IPS-11a (cell line): ENCODE data around the gene USH1C.

Experiments
- H3K4me3 ChIP-seq: one replicate; pipeline ENCODE4 v1.5.1; 2013; ENCODE audit warnings: low read depth, low read length, control low read depth

The USH1C gene

DNA sequence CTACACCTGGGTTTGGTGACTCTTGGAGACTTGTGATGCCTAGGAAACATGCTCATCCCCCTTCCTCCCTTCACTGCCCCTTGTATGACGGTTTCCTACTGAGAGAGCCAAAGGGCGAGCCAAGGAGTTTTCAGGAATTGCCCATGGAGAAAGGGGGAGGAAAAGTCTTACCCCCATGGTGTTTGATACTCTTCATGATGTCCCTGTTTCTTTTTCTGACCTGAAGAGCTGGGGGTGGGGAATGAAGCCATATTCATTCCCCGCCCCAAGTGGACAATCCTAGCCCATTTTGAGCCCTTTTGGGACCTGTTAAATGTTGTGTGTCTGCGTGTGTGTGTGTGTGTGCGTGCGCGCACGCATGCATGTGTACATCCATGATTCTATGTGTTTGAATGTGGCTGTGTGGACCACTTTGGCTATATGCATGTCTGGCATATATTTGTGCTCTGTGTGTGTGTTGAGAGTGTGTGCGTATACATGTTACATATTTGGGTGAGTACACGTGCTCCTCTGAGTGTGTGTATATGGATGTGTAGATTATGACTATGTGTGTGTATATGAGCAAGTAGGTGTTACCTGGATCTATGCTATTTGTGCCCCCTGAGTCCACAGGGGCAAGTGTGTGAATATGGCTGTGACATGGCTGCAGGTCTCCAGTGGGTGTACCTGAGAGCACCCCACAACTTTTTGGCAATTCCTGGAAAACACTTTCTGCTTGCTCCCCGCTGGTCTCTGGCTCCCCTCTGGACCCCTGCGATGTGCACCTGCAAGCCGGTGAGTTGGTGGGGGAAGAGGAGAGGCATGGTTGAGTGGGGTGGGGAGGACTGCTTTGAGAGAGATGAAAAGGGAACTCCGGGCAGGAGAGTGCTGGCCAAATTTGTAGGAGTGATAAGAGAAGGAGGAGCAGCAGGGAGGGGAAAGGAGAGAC, 27.5 kb upstream of the USH1C start:
- no peak overlapping the region for H3K4me3 ChIP-seq

DNA sequence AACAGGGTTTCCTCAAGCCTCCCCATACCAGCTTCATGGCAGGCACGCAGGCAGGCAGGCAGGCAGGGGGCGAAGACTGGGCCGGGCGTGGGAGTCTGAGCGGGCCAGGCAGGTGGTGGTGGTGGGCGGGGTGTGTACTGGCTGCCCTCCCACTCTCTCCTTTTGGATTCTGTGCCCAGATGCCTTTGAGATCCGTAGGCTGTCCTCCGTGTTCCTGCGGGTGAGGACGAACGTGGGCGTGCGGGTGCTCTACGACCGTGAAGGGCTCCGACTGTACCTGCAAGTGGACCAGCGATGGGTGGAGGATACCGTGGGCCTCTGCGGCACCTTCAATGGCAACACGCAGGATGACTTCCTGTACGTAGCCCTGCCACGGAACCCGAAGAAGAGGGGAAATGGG, 25.8 kb upstream of the USH1C start:
- no peak overlapping the region for H3K4me3 ChIP-seq

DNA sequence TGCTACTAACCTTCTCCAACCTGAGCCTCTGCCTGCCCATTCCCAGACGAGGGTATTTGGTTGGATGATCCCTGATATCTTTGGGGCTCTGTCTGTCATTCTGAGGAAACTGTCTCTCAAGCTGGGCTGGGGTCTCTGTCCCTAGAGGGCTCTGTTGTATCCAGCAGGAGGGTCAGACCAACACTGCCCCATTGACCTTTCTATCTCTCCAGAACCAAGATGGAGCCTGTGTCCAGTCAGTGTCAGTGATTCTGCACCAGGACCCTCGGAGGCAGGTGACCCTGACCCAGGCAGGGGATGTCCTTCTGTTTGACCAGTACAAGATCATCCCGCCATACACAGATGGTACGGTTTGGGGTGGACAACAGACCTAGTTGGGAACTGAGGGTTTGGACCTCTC, 24.7 kb upstream of the USH1C start:
- no peak overlapping the region for H3K4me3 ChIP-seq

DNA sequence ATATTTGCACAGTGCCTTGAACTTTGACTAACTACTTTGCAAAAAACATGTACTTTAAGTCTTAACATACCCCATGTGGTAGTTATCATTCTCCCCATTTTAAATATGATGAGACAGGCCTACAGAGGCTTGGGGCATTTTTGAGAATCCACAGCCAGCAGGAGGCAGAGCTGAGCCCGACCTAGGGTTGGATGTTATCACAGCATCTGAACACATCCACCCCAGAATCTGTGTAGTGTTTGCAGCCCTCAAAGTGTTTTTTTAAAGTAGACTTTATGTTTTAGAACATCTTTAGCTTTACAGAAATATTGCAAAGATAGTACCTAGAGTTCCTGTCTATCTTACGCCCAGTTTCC, 20.4 kb upstream of the USH1C start:
- no peak overlapping the region for H3K4me3 ChIP-seq

DNA sequence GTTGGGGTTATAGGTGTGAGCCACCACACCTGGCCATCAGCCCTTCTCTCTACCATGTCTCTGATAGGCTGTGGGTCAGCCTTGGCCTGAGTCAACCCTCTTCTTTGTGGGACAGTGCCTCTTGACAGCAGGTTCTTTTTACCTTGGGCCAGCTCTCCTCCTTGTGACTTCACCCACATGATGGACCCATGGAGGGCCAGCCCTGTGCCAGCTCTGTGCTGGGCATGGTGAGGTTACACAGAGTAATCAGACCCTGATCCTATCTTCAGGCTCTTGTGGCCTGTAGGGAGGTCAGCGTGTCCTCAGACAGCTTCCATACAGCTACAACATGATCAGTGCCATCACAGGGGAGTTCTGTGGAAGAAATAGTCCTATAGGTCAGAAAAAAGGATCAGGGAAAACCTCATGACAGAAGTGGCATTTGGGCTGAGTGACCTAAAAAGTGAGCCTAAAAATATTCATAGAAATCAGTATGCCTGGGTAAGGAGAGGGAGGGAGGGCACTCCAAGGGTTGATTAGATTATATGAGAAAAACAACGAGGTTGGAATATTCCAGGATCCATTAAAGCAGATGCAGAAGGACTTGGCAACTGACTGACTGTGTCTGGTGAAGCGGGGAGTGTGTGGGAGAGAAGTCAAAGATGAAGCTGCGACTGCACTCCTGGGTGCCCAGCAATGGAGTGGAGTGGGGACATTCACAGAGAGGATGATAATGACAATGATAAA, 19.9 kb upstream of the USH1C start:
- H3K4me3 ChIP-seq = no peak overlapping the region

DNA sequence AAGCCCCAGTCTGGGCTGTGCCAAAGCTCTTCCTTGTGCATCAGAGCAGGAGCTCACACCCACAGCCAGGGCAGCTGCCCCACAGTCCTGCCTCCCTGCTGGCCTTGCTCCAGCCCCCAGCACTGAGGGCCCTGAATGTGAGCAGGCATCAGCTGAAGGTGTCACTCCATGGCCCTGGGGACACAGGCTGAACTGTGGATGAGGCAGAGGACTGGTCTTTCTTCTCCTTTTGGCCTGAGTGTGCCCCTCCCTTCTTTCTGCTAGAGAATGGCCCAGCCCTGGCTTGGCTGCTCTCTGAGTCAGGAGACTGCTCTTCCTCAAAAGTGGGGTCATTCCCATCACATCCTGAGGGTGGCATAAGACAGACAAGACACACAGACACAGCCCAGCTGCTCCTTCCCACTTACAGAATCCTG, 19.0 kb upstream of the USH1C start:
- H3K4me3 ChIP-seq = no peak overlapping the region

DNA sequence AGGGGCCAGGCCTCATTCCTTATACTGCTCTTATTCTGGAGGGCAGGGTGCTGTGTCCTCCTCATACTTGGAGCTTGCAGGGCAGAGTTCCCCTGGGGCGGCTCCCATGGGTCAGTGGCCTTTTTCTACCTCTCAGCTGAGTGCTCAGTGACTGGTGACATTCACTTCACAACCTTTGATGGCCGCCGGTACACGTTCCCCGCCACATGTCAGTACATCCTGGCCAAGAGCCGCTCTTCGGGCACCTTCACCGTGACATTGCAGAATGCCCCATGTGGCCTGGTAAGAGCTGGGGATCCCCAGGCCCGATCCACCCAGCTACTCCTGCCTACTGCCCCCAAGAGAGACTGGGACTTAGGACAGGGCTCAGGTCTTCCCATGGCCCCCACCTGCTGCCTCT, 17.3 kb upstream of the USH1C start:
- no peak overlapping the region for H3K4me3 ChIP-seq

DNA sequence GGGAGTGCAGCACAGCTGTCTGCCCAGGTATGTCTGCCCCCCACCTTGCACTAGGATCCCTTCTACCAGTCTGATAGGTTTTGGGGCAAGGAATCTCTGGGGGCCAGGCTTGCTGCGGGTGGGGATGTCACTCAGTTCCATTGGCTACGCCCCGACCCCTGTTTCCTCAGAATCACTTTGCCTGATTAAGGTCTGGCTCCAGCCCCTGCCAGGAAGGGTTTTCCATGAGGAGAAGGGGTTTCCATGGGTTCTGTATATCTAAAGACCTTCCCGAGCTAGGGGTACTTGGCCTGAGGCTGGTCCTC, 16.8 kb upstream of the USH1C start:
- no peak overlapping the region for H3K4me3 ChIP-seq

DNA sequence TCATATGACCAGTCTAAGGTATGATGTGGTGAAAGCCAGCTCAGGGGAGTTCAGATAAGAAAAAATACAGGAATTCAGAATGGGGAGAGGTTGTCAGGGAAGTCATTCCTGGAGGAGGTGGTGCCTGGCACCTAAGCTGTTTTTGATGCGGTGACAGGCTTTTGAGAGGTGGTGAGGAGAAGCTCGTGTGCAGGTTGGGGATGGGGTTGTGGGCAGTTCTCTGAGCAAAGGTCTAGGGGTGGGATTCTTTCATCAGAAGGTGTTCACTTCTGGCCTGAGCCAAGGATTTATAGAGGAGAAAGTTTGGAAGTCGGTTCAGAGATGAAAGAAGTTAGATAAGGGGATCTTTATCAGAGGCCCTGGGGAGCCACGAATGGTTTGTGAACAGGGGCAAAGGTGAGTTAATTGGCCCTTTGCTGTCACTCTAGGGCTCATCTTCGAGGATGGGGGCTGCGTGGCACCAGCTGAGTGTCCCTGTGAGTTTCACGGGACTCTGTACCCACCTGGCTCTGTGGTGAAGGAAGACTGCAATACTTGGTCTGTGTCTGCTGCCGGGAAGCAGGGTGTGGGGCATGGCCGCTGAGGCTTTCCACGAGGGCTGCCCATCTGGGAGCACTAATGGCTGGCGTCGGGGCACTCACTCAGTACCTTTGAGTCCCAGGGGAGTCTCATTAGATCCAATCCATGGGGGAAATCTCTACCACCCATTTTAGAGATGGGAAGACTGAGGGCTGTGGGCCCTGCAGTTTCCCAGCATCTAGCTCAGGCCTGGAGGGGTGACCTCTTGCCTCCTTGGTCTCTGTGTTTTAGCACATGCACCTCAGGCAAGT, 16.3 kb upstream of the USH1C start:
- H3K4me3 ChIP-seq = no peak overlapping the region

DNA sequence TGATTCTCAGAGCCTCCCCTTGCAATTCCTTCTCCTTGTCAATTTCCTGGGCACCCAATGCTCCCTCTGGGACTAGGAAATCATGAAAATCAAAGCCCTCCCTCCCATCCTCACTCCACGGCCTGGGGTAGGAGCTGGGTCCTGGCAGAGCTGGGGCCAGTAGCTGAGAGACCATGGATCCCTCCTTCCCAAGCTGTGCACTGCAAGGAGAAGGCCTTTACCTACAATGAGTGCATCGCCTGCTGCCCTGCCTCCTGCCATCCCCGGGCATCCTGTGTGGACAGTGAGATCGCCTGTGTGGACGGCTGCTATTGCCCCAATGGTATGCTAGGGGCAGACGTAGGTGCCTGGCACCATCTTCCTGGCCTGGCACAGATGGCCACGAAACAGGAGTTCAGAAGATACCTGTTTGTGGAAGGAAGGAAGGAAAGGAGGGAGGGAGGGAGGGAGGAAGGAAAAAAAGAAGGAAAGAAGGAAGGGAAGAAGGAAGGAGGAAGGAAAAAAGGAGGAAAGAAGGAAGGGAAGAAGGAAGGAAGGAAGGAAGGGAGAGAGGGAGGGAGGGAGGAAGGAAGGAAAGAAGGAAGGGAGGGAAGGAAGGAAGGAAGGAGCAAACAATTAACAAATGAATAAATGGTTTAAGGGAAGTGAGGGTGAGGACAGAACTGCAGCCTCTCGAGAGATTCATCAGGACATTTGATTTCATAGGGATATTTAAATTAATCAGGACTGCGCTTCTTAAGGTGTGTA, 15.3 kb upstream of the USH1C start:
- H3K4me3 ChIP-seq = no peak overlapping the region

DNA sequence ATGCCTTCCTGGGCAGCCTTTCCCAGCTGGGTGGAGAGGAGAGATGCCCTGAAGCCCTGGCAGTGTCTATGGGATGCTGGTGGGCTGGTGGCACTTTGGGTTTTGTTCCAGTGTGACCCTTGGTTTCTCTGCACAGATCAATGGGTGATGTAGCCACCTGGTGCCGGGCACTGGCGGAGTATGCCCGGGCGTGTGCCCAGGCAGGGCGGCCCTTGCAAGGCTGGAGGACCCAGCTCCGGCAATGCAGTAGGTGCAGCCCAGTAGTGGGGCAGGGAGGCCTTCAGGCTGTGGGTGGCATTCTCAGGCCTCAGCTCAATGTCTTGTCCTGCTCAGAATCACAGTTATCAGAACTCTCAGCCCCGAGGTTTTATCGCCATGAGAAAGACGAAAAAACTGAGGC, 14.7 kb upstream of the USH1C start:
- no peak overlapping the region for H3K4me3 ChIP-seq

DNA sequence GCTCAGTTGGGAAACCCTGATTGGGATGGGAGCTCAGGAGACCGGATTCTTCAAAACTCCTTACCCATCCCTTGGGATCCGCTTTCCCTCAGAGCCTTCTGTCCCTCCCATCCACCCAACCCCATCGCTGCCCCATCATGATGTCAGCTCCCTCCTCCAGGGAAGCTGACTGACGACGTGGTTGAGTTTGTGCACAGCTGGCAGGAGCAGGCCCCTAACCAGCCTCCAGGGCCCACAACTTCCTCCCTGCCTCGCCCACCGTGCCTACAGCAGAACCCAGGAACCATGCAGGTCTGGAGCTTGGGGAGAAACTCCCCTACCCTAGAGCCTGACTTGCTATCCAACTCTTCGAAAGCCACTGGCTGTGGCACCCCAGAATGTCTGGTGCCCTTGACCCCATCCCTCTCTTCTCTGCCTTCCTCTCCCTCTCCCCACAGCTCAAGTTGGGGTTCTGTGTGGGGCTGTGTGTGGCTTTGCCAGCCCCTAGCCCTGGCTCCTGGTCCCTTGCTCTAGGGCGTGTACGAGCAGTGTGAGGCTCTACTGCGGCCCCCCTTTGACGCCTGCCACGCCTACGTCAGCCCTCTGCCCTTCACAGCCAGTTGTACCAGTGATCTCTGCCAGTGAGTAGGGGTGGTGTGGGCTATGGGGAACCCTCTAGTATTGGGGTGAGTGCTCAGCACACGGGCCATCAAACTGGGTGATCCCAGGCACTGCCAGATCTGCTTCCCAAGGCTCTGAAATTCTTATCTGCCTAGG, 14.0 kb upstream of the USH1C start:
- no peak overlapping the region for H3K4me3 ChIP-seq

DNA sequence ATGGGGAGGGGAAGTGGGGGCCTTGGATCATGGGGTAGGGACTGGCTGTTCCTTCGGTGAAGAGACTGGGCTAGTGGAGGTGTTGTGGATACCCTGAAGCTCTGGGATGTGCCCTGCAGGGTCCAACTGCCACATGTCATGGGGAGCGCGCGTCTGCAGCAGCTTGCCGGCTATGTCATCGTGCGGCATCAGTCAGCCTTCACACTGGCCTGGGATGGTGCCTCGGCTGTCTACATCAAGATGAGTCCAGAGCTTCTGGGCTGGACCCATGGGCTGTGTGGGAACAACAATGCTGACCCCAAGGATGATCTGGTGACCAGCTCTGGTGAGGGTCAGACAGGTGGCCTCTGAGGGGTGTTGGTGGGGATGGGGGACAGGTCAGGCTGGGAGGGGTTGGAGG, 12.8 kb upstream of the USH1C start:
- no peak overlapping the region for H3K4me3 ChIP-seq

DNA sequence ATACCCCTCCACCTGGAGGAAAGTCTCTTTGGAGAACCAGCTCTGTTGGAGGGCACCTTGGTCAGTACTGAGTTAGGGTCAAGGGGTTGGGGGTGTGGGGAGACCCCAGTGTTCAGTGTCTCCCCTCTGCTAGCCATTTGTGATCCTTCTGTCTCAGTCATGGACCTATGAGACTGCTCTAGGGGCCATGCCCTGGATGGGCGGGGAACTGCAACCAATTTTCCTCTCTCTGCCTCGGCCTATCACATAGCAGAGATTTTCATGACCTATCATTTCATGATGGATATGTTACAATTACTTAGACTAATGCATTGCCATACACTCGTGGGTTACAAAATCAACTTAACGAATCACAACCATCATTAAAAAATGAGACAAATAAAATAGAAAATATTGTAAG, 10.3 kb upstream of the USH1C start:
- H3K4me3 ChIP-seq = no peak overlapping the region

DNA sequence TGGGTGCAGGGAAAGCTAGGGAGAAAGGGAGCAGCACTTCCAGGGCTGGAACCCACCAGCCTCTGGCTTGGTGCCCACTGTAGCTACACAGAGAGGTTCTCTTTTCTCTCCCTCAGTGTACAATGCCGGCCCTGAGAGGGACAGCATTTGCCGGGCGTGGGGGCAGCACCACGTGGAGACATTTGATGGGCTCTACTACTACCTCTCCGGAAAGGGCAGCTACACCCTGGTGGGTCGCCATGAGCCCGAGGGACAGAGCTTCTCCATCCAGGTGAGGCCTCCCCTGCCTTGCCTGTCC, 9.0 kb upstream of the USH1C start:
- H3K4me3 ChIP-seq = no peak overlapping the region

DNA sequence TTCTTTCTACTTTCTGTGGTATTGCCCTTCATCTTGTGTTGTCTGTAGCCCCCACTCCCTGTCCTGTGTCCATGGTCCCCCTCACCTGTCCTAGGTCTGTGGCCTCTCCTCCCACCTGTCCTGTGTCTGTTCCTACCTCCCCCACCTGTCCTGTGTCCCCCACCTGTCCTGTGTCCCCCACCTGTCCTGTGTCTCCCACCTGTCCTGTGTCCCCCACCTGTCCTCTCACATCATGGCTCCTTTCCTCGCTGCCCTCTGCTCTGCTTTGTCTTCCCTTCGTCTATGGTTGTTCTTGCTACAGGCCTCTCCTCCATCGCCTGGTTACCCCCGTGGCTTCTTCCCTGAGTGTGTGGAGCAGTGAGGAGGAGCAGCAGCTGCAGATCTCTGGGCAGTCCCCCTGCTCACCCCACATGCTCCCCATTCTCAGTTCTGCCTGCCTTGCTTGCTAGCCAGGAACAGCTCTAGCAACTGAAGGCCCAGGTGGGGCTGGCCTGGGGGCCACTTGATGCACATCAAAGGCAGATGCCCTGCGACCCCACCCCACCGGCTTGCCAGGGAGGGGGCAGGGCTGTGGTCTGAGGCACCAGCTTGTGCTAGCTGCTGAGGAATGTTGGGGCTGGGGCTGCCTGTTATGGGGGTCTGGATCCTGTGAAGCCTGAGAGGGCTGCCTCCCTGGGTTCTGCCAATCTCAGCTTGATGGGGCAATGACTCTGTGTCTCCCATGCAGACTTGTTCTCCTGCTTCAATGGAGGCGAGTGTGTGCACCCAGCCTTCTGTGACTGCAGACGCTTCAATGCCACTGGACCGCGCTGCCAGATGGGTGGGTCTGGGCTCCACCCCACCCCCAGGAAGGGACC, 8.4 kb upstream of the USH1C start:
- H3K4me3 ChIP-seq = no peak overlapping the region

DNA sequence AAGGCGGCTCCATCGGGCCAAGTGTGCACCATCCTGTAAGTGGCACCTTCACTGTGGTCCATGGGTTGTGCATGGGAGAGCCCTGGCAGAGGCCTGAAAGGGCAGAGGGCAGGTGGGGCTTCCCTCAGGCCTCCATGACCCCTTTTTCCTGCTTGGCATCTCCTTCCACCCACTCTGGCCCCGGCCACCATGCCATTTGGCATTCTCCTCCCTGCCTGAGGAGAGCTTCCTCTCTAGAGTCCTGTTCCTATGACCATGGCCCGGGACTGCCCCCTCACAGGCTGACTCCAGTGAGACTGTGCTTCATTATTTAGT, 7.8 kb upstream of the USH1C start:
- no peak overlapping the region for H3K4me3 ChIP-seq

DNA sequence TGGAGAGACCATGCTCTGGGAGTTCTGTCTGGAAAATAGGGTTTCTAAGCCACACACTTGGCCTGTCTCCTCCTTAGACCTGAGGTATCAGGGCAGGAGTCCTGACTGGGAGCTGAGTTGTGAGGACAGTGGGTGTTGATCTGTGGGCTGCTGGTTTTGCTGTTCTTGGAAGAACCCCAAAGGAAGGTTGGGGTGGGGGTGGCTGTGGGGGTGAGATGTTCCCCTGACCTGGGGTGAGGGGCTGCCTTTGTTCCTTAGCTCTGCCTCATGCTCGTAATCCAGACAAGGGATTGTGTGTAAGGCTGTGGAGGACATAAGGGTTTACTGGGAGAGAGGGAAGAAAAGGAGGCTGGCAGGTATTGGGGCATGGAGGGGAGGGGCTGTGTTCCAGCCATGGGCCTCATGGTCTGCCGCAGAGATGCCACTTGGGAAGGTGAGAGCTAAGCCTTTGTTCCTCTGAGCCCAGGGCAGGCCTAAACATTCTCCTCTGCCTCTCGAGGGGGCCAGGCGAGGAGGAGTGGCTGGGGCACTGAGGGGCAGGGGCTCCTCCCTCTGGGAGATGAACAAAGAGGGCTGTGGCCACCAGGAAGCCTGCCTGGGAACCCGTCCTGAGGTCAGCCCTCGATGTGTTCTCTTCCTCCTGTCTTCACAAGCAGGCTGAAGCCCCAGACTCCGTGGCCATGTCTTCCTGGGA, 7.3 kb upstream of the USH1C start:
- H3K4me3 ChIP-seq = no peak overlapping the region
